Heart left ventricle (tissue), 13 donors: ENCODE measurements around the gene SHFL.

Experiments
- POLR2A ChIP-seq, 2 donors: fragments of 450-650 bp; IDR thresholded peaks; one replicate each; pipeline ENCODE4 v1.6.1; 2017; ENCODE audit warnings: antibody characterized with exemption in 2 of 2, mild to moderate bottlenecking in 2 of 2, moderate library complexity in 2 of 2
- TF ChIP-seq, protein P1 (sequence below), 12 donors: fragments of 200-600 bp; sonication (generic) in 4 of 12; IDR thresholded peaks; one replicate each; pipeline versions ENCODE4 v1.5.0 to v1.8.0; 2018 to 2022; ENCODE audit warnings: antibody characterized with exemption in 12 of 12, mild to moderate bottlenecking in 5 of 12
- donor health status: ischemic (EF 13 %, LVEDD 7.1; RV severe dilation, severe dysfunction).
- donor health status: DM: no; HTN: yes; CAD: no.
- donor health status: DM: no; HTN: no; CAD: no.
- donor health status: ischemic (EF 25% LVEDD 6.9; RV normal size, moderate dysfunction).
- donor health status: ischemic (EF 25% LVEDD 5.7; RV mildly dilated, moderate dysfunction).
- donor health status: ischemic (EF 35%, LVEDD 5.7; RV mildly dilated, moderate dysfunction).
- donor health status: nonischemic (EF 11% LVEDD 7.7; RV severe dilation, severe dysfunction).
- donor health status: DM: yes; HTN: yes; CAD: no.
- donor health status: PGD.
- donor health status: ischemic (EF 29% LVEDD 5.4; RV normal size, mild dysfunction).
- donor health status: nonischemic (EF 23%, LVEDD 6.1; RV moderate dilation, normal function).

DNA sequence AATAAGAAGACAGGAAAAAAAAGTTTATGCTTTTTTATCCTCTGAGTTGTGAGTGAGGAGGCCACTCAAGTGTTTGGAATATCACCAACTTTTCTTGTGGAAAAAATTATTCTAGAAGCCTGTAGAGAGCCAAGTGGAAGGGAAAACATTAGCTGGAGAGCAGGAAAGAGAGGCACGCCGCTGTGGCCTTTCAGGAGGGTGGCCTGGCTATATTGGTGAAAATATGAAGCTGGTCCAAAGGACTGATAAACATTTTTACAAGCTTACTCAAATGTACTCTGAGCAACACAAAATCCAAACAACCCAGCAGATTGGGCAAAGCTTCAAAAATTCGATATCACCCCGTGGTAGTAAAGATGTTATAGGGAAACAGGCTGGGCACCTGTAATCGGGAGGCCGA, 35.9 kb downstream of the SHFL start:
- TF ChIP-seq, protein P1, sequence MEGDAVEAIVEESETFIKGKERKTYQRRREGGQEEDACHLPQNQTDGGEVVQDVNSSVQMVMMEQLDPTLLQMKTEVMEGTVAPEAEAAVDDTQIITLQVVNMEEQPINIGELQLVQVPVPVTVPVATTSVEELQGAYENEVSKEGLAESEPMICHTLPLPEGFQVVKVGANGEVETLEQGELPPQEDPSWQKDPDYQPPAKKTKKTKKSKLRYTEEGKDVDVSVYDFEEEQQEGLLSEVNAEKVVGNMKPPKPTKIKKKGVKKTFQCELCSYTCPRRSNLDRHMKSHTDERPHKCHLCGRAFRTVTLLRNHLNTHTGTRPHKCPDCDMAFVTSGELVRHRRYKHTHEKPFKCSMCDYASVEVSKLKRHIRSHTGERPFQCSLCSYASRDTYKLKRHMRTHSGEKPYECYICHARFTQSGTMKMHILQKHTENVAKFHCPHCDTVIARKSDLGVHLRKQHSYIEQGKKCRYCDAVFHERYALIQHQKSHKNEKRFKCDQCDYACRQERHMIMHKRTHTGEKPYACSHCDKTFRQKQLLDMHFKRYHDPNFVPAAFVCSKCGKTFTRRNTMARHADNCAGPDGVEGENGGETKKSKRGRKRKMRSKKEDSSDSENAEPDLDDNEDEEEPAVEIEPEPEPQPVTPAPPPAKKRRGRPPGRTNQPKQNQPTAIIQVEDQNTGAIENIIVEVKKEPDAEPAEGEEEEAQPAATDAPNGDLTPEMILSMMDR (IDR thresholded peaks at IDR 0.05) = no peak
- TF ChIP-seq POLR2A (IDR thresholded peaks at IDR 0.05) = no peak
